MM.1S (cell line): ENCODE measurements around the gene OGT.
A peak's percentile ranks its signal among the peaks of the same experiment; 100 is the strongest.

Experiments
- DNase-seq: peaks from one replicate; pipeline ENCODE4 v3.0.0-alpha.2; 2015
- H2AFZ ChIP-seq: fragments of 300-600 bp; sonication (generic); 2 replicates; pipeline ENCODE4 v1.6.0; 2016; ENCODE audit warnings: antibody characterized with exemption, low read length
- H3F3A ChIP-seq: fragments of 300-600 bp; sonication (generic); 2 replicates; pipeline ENCODE4 v1.6.1; 2016; ENCODE audit warnings: mild to moderate bottlenecking, antibody characterized with exemption, low read length, moderate library complexity, mixed read lengths; ENCODE audit not compliant: insufficient read depth
- H3K27ac ChIP-seq: fragments of 300-600 bp; sonication (generic); 2 replicates; pipeline ENCODE4 v1.5.1; 2016; ENCODE audit warnings: mild to moderate bottlenecking, low read length
- H3K27me3 ChIP-seq: fragments of 300-600 bp; sonication (generic); replicated peaks from 2 replicates; pipeline ENCODE4 v1.6.0; 2016; ENCODE audit warnings: low read length; ENCODE audit not compliant: insufficient read depth
- H3K36me3 ChIP-seq: fragments of 300-600 bp; sonication (generic); replicated peaks from 2 replicates; pipeline ENCODE4 v1.6.1; 2016; ENCODE audit warnings: mild to moderate bottlenecking, low read length, mixed read lengths; ENCODE audit not compliant: insufficient read depth
- H3K4me1 ChIP-seq: fragments of 300-600 bp; sonication (generic); 2 replicates; pipeline ENCODE4 v1.6.1; 2016; ENCODE audit warnings: low read length, mixed read lengths
- H3K4me2 ChIP-seq: fragments of 300-600 bp; sonication (generic); 2 replicates; pipeline ENCODE4 v1.6.0; 2016; ENCODE audit warnings: low read depth, low read length
- H3K4me3 ChIP-seq: fragments of 300-600 bp; sonication (generic); 2 replicates; pipeline ENCODE4 v1.5.1; 2016; ENCODE audit warnings: low read length, mixed read lengths
- H3K79me2 ChIP-seq: fragments of 300-600 bp; sonication (generic); 2 replicates; pipeline ENCODE4 v1.6.1; 2016; ENCODE audit warnings: mixed run types, low read length, mixed read lengths
- H3K9ac ChIP-seq: fragments of 300-600 bp; sonication (generic); 2 replicates; pipeline ENCODE4 v1.6.1; 2016; ENCODE audit warnings: low read length, mixed read lengths
- H3K9me2 ChIP-seq: fragments of 300-600 bp; sonication (generic); replicated peaks from 2 replicates; pipeline ENCODE4 v1.6.1; 2016; ENCODE audit warnings: mild to moderate bottlenecking, low read length, mixed read lengths; ENCODE audit not compliant: insufficient read depth
- H3K9me3 ChIP-seq: fragments of 300-600 bp; sonication (generic); replicated peaks from 2 replicates; pipeline ENCODE4 v1.6.1; 2016; ENCODE audit warnings: mild to moderate bottlenecking, low read length, mixed read lengths; ENCODE audit not compliant: insufficient read depth
- H4K20me1 ChIP-seq: fragments of 300-600 bp; sonication (generic); 2 replicates; pipeline ENCODE4 v1.6.1; 2016; ENCODE audit warnings: mild to moderate bottlenecking, low read length, moderate library complexity, mixed read lengths; ENCODE audit not compliant: insufficient read depth
- EZH2 ChIP-seq: fragments of 300-600 bp; sonication (generic); optimal IDR thresholded peaks from 2 replicates; pipeline ENCODE3; 2017; ENCODE audit warnings: low read depth, mild to moderate bottlenecking, antibody characterized with exemption, low read length, mixed read lengths
- EZH2phosphoT487 ChIP-seq: fragments of 300-600 bp; sonication (generic); IDR thresholded peaks from 2 replicates; pipeline ENCODE4 v1.6.1; 2018; ENCODE audit warnings: antibody characterized with exemption, low read length
- TF ChIP-seq, protein P1 (sequence below): fragments of 300-600 bp; sonication (generic); IDR thresholded peaks from 2 replicates; pipeline ENCODE4 v1.5.1; 2016; ENCODE audit warnings: antibody characterized with exemption, low read length, mixed read lengths

OGT gene

DNA sequence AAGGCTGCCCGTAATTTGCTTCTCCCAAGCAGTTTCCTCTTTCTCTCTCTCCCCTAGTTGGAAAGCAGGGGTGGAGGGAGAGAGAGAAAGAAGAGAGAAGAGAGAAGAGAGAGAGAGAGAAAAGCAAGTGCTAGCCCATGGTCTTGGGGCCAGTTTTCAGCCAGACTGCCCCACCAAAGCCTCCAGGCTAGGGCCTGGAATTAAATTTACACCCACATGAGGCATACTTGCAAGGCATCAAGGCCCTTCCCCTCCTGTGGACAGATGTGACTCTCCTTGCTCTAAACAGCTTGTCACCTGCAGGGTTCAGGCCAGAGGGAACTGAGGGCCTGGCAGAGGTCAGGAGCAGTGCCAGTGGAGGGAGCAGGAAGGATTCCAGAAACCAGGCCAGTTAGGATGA, 87.1 kb downstream of the OGT start:
- no peak overlapping the region for H3K9ac ChIP-seq
- H3K36me3 ChIP-seq: no peaks in the 10 kb centered on the region
- peaks cover 23% of the 10 kb centered on the region for H3F3A ChIP-seq
- peaks cover 57% of the 10 kb centered on the region for H3K4me1 ChIP-seq
- H3K9me3 ChIP-seq: no peaks in the 10 kb centered on the region
- no peaks in the 10 kb centered on the region for H3K27me3 ChIP-seq
- TF ChIP-seq EZH2phosphoT487: no peak
- TF ChIP-seq, protein P1, sequence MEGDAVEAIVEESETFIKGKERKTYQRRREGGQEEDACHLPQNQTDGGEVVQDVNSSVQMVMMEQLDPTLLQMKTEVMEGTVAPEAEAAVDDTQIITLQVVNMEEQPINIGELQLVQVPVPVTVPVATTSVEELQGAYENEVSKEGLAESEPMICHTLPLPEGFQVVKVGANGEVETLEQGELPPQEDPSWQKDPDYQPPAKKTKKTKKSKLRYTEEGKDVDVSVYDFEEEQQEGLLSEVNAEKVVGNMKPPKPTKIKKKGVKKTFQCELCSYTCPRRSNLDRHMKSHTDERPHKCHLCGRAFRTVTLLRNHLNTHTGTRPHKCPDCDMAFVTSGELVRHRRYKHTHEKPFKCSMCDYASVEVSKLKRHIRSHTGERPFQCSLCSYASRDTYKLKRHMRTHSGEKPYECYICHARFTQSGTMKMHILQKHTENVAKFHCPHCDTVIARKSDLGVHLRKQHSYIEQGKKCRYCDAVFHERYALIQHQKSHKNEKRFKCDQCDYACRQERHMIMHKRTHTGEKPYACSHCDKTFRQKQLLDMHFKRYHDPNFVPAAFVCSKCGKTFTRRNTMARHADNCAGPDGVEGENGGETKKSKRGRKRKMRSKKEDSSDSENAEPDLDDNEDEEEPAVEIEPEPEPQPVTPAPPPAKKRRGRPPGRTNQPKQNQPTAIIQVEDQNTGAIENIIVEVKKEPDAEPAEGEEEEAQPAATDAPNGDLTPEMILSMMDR: no peak
- H3K27ac ChIP-seq: no peak overlapping the region
- H3K9me2 ChIP-seq: no peaks in the 10 kb centered on the region
- H2AFZ ChIP-seq: no peak overlapping the region
- H3K4me2 ChIP-seq: no peak overlapping the region
- H3K4me3 ChIP-seq: no peak overlapping the region
- no peaks in the 10 kb centered on the region for H4K20me1 ChIP-seq
- no peak for DNase-seq
- peaks cover 16% of the 10 kb centered on the region for H3K79me2 ChIP-seq

DNA sequence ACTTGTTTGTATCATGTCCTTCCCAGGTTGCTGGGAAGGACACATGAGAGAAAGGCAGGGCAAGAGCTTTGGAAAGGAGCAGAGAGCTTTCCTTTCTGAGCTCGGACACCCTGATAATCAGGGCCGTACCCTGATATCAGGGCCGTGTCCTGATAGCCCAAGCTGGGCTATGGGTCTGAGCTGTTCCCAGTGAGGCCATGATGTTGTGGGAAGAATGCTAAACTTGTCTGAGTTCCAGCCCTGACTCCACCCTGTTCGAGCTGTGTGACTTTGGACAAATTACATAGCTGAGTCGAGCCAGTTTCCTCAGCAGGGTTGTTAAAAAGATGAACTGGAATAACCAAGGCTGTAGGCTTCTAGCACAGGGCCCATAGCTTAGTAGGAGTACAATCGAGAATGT, 88.7 kb downstream of the OGT start:
- H3K79me2 ChIP-seq: peaks cover 15% of the 10 kb centered on the region
- peak overlapping the region; percentile 97; the same call in 1 of the 2 replicates for H3K27ac ChIP-seq
- peaks cover 62% of the 10 kb centered on the region for H3K4me1 ChIP-seq
- H3K4me3 ChIP-seq: no peak overlapping the region
- H3K4me2 ChIP-seq: no peak overlapping the region
- DNase-seq: no peak
- no peaks in the 10 kb centered on the region for H3K9me2 ChIP-seq
- H4K20me1 ChIP-seq: no peaks in the 10 kb centered on the region
- H3K27me3 ChIP-seq: no peaks in the 10 kb centered on the region
- H3F3A ChIP-seq: peaks cover 23% of the 10 kb centered on the region
- no peaks in the 10 kb centered on the region for H3K36me3 ChIP-seq
- H2AFZ ChIP-seq: no peak overlapping the region
- TF ChIP-seq EZH2: no peak
- TF ChIP-seq, protein P1: no peak
- no peak for TF ChIP-seq EZH2phosphoT487
- H3K9ac ChIP-seq: no peak overlapping the region
- H3K9me3 ChIP-seq: no peaks in the 10 kb centered on the region

DNA sequence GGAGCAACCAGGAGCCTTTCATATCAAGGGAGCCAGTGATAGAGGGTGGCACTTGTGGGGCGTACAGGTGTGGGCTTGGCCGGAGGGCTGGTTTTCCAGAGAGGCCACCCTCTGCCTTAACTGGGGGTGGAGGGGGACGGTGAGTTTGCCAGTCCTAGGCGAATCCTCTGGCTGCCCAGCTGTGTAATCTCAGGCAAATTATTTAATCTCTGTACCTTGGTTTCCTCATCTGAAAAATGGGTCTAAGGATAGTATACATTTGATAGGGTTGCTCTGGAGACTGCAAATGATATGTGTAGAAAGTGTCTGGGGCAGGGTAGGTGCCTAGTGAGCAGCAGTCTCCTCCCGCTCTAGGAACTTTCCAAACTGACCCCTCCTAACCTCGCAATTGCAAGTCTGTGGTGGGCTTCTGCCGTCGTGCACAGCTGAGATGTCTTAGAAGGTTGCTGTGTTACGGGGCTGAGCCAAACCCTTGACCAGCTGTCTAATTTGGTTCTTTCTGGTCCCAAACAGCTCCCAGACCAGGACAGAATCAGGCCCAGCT, 89.2 kb downstream of the OGT start:
- Histone ChIP-seq H3F3A (peaks cover 27% of the 10 kb centered on the region), H2AFZ (no peak overlapping the region), H3K27ac (peak overlapping the region; percentile 97; the same call in 1 of the 2 replicates), H3K9me3 (no peaks in the 10 kb centered on the region), H3K36me3 (no peaks in the 10 kb centered on the region), H3K4me2 (no peak overlapping the region), H3K9ac (no peak overlapping the region), H3K4me3 (no peak overlapping the region), H3K79me2 (peaks cover 10% of the 10 kb centered on the region), H3K4me1 (peaks cover 67% of the 10 kb centered on the region), H3K9me2 (no peaks in the 10 kb centered on the region), H4K20me1 (no peaks in the 10 kb centered on the region), H3K27me3 (no peaks in the 10 kb centered on the region)
- TF ChIP-seq, protein P1: no peak
- TF ChIP-seq EZH2 (no peak), EZH2phosphoT487 (no peak)
- DNase-seq: no peak
